B cell (primary cell): ENCODE results near the gene MSGN1. TPM values are rescaled to one million over a fixed set of nuclear protein-coding genes. Genes with fewer than 3 reads are reported as not detected.
A peak's percentile ranks its signal among the peaks of the same experiment; 100 is the strongest.

Experiments
- ATAC-seq: fragments of 200-7000 bp; cut with Tn5 transposase; one replicate; pipeline ENCODE4 v1.10.0; 2021; ENCODE audit warnings: low read depth, mild to moderate bottlenecking, moderate number of reproducible peaks, moderate library complexity
- CTCF ChIA-PET: fragments of 350-600 bp; sonication (Branson Sonifier 250); formaldehyde crosslinking; loops from one replicate; lab custom pipeline; 2021; ENCODE audit warnings: antibody characterized with exemption, inconsistent platforms; lab: Charles Lee
- POLR2A ChIA-PET: fragments of 350-600 bp; sonication (Branson Sonifier 250); formaldehyde crosslinking; loops from one replicate; lab custom pipeline; 2021; ENCODE audit warnings: antibody characterized with exemption; lab: Charles Lee
- DNase-seq: peaks from one replicate; pipeline ENCODE4 v3.0.0; 2013
- H2AFZ ChIP-seq: 2 replicates; pipeline ENCODE4 v1.6.1; 2012; ENCODE audit warnings: mild to moderate bottlenecking, low read depth, low read length; ENCODE audit not compliant: insufficient read depth, poor library complexity, severe bottlenecking
- H3K27ac ChIP-seq, 2 donors: 1 replicate in 1 of 2; 2 replicates in 1 of 2; pipeline ENCODE4 v1.5.1; 2012 to 2013; ENCODE audit warnings: low read length in 2 of 2, mild to moderate bottlenecking in 2 of 2, moderate library complexity in 1 of 2
- H3K27me3 ChIP-seq, 4 experiments: fragments of 200-600 bp in 1 of 4; sonication (generic) in 1 of 4; replicated peaks in 1 of 4; 1 replicate in 2 of 4; 2 replicates in 2 of 4; pipeline versions ENCODE4 v1.6.1 to v1.7.0; 2013 to 2016; ENCODE audit warnings: low read length in 3 of 4, mild to moderate bottlenecking in 2 of 4, mixed read lengths in 1 of 4, moderate library complexity in 1 of 4; ENCODE audit not compliant: insufficient read depth in 4 of 4, control insufficient read depth in 3 of 4; ENCODE audit errors: control extremely low read depth in 1 of 4
- H3K36me3 ChIP-seq, 2 experiments: replicated peaks in 1 of 2; 1 replicate in 1 of 2; 2 replicates in 1 of 2; pipeline versions ENCODE4 v1.6.1 to v1.7.1; 2013; ENCODE audit warnings: low read length in 1 of 2; ENCODE audit not compliant: insufficient read depth in 2 of 2, control insufficient read depth in 1 of 2; ENCODE audit errors: control extremely low read depth in 1 of 2, extremely low read depth in 1 of 2
- H3K4me1 ChIP-seq, 2 donors: fragments of 200-600 bp in 1 of 2; sonication (generic) in 1 of 2; 1 replicate in 1 of 2; 2 replicates in 1 of 2; pipeline versions ENCODE4 v1.5.1 to v1.6.1; 2013 to 2017; ENCODE audit warnings: low read length in 2 of 2; ENCODE audit not compliant: control insufficient read depth in 2 of 2, insufficient read depth in 2 of 2
- H3K4me2 ChIP-seq: replicated peaks from 2 replicates; pipeline ENCODE3; 2012; ENCODE audit warnings: mild to moderate bottlenecking, low read depth, low read length; ENCODE audit not compliant: poor library complexity, severe bottlenecking
- H3K4me3 ChIP-seq, 5 experiments: fragments of 200-600 bp in 1 of 5; sonication (generic) in 1 of 5; 1 replicate in 3 of 5; 2 replicates in 2 of 5; pipeline versions ENCODE4 v1.5.1 to v1.7.0; 2011 to 2016; ENCODE audit warnings: low read length in 4 of 5, mild to moderate bottlenecking in 4 of 5, low read depth in 2 of 5, control low read depth in 1 of 5, moderate library complexity in 1 of 5; ENCODE audit not compliant: insufficient read depth in 1 of 5; ENCODE audit errors: control extremely low read depth in 1 of 5, extremely low read depth in 1 of 5
- H3K79me2 ChIP-seq: fragments of 200-600 bp; sonication (generic); one replicate; pipeline ENCODE4 v1.6.0; 2016; ENCODE audit warnings: low read length; ENCODE audit not compliant: control insufficient read depth, insufficient read depth
- H3K9ac ChIP-seq: fragments of 200-600 bp; sonication (generic); 2 replicates; pipeline ENCODE4 v1.6.1; 2017; ENCODE audit warnings: mild to moderate bottlenecking, low read length, moderate library complexity
- H3K9me3 ChIP-seq, 3 donors: one replicate each; pipeline versions ENCODE4 v1.6.1 to v1.7.1; 2013; ENCODE audit warnings: low read length in 2 of 3; ENCODE audit not compliant: control insufficient read depth in 2 of 3, insufficient read depth in 1 of 3; ENCODE audit errors: control extremely low read depth in 1 of 3
- H4K20me1 ChIP-seq: 2 replicates; pipeline ENCODE4 v1.6.0; 2012; ENCODE audit warnings: mild to moderate bottlenecking, low read length; ENCODE audit not compliant: insufficient read depth, control insufficient read depth, poor library complexity, severe bottlenecking
- H3K27ac Mint-ChIP-seq: one replicate; pipeline ENCODE4 v1.8.0; 2021; ENCODE audit warnings: mixed read lengths
- H3K27me3 Mint-ChIP-seq: one replicate; pipeline ENCODE4 v1.8.0; 2021; ENCODE audit warnings: mixed read lengths
- H3K4me1 Mint-ChIP-seq: one replicate; pipeline ENCODE4 v1.8.0; 2021; ENCODE audit warnings: mixed read lengths
- H3K4me3 Mint-ChIP-seq: one replicate; pipeline ENCODE4 v1.8.0; 2021; ENCODE audit warnings: mixed read lengths
- H3K9me3 Mint-ChIP-seq: one replicate; pipeline ENCODE4 v1.8.0; 2022; ENCODE audit warnings: mixed read lengths; ENCODE audit not compliant: insufficient read depth
- EZH2 ChIP-seq: IDR thresholded peaks from 2 replicates; pipeline ENCODE4 v1.6.1; 2012; ENCODE audit warnings: borderline replicate concordance, low read depth, mild to moderate bottlenecking, moderate library complexity, low read length; ENCODE audit not compliant: insufficient read depth, poor library complexity, severe bottlenecking
- WGBS: methylation state at CpG from one replicate; pipeline ENCODE4 v1.1.5; 2013; ENCODE audit warnings: missing lambda C conversion rate; ENCODE audit not compliant: insufficient coverage; 5-methylcytosine and 5-hydroxymethylcytosine counted together
- intact Hi-C: fragments of 100-400 bp; cut with micrococcal nuclease; formaldehyde crosslinking; loops from one replicate; pipeline ENCODE4 v1.10.0; 2022
- polyA plus RNA-seq: library from polyadenylated mRNA; depleted of rRNA; stranded (reverse); fragments of >200 nt; gene quantifications from 2 replicates; pipeline ENCODE4 v1.2.3, GENCODE V29; 2012
- total RNA-seq, 2 donors: library from RNA; stranded (reverse); fragments of 120-200 nt in 1 of 2; gene quantifications; 1 replicate in 1 of 2; 2 replicates in 1 of 2; pipeline versions ENCODE4 v1.2.3 to v1.2.4, GENCODE V29; 2013 to 2022
- TF ChIP-seq, protein P1 (sequence below): fragments of 200-600 bp; IDR thresholded peaks from one replicate; pipeline ENCODE4 v1.8.0; 2022; ENCODE audit warnings: antibody characterized with exemption, mild to moderate bottlenecking

MSGN1 gene
- total and polyA plus RNA-seq, 2 donors (not counting 1 experiment from before 2014, with no cell fraction given), result not detected

- Histone ChIP-seq H3K4me1 (peaks cover 17 to 20% of the 10 kb centered on the region in 2 donors), H3K9me3 (peaks cover 0 to 3% (median 0%) of the 10 kb centered on the region in 3 donors), H3K4me2 (peak overlapping the region; percentile 78), H3K79me2 (no peaks in the 10 kb centered on the region), H2AFZ (peak overlapping the region; percentile 89), H3K9ac (peak overlapping the region; percentile 56), H3K27ac (no peak overlapping the region), H4K20me1 (no peaks in the 10 kb centered on the region), H3K4me3 (peak overlapping the region in 4 of 5 experiments; percentile 13 to 59 (median 33)), H3K27me3 (peaks cover 0 to 3% (median 0%) of the 10 kb centered on the region in 4 experiments), H3K36me3 (no peaks in the 10 kb centered on the region)
- ChIA-PET CTCF (interaction anchor here (0.8 to 9.8 kb wide), 28 partner anchors 9 to 159 kb away, joined by 3 to 155 read pairs (median 6); partner anchors contain the start of genes GEN1 and SMC6), POLR2A (no interaction called here)
- WGBS, result 19% methylated on average over 37 of the region's 37 CpGs
- H3K27me3 Mint-ChIP-seq, result no peaks in the 10 kb centered on the region
- H3K4me1 Mint-ChIP-seq, result peaks cover 34% of the 10 kb centered on the region
- no peak for TF ChIP-seq EZH2
- TF ChIP-seq, protein P1, sequence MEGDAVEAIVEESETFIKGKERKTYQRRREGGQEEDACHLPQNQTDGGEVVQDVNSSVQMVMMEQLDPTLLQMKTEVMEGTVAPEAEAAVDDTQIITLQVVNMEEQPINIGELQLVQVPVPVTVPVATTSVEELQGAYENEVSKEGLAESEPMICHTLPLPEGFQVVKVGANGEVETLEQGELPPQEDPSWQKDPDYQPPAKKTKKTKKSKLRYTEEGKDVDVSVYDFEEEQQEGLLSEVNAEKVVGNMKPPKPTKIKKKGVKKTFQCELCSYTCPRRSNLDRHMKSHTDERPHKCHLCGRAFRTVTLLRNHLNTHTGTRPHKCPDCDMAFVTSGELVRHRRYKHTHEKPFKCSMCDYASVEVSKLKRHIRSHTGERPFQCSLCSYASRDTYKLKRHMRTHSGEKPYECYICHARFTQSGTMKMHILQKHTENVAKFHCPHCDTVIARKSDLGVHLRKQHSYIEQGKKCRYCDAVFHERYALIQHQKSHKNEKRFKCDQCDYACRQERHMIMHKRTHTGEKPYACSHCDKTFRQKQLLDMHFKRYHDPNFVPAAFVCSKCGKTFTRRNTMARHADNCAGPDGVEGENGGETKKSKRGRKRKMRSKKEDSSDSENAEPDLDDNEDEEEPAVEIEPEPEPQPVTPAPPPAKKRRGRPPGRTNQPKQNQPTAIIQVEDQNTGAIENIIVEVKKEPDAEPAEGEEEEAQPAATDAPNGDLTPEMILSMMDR, result peak; percentile 97
- intact Hi-C loops, result loop anchor here (1.0 to 10.0 kb wide), 5 partner anchors 17 to 706 kb away; no protein-coding TSS in a partner anchor
- DNase-seq (peak; percentile 76), ATAC-seq (peak; percentile 91)
- H3K27ac Mint-ChIP-seq, result peak overlapping the region; percentile 50
- peaks cover 3% of the 10 kb centered on the region for H3K9me3 Mint-ChIP-seq
- H3K4me3 Mint-ChIP-seq, result peak overlapping the region; percentile 70
Measured at GRCh38 chr2:17830053-17831034, 14.1 kb downstream of the MSGN1 start.
